ENCODE results near the gene ETFA. TPM values are rescaled to one million over a fixed set of nuclear protein-coding genes. Genes with fewer than 3 reads are reported as not detected.

The ETFA gene
- total and polyA plus RNA-seq, 9 of the 15 experiments (the other 6 are each of a cell fraction or from before 2014, with no cell fraction given), result 130 to 543 (median 232) TPM

DNA sequence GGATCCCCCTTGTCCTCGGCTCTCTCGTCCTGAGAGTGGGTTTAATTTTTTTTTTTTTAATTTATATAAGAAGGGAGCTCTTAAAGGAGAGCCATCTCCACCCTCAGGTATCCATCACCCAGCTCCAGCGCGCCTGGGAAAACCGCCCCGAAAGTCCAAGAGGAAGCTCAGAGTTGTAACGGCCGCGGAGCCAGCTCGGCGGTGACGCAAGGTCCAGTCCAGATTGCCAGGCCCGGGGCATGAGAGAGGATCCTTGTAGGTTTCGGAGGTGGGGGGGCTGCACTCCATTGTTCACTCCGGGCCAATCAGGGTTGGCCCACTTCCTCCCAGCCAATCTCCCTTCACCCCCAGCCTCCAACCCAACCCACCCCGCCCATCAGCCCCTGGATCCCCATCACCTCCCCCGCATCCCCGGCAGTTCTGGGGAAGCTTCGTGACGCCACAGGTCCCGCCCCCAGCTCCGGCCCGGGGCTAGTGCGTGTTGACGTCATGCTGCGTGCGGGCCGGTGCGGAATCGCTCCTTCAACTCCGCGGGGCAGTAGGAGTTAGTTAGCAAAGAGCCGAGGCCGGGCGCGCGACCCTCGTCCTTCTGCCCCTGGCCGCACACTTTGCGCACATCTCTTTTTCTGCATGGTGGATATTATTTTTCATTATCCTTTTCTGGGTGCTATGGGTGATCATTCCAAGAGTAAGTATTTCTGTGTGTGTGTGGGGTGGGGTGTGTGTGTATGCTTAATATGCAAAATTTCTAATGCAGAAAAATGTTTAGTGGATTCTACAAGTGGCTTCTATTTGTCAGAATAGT, 25.2 kb upstream of the ETFA start, which contains the start of gene ISL2 (continued):
- TF ChIP-seq CBX5 (IDR thresholded peaks at IDR 0.05; ENCODE audit: borderline replicate concordance, low read depth), result no peak
- TF ChIP-seq FUS (optimal IDR thresholded peaks at IDR 0.05; ENCODE audit: low read depth, low read length), result no peak
- TF ChIP-seq RHOXF2B (CRISPR knock-in tag; conservative IDR thresholded peaks at IDR 0.05), result no peak
- no peak for TF ChIP-seq SREBF1 (IDR thresholded peaks at IDR 0.05; ENCODE audit: borderline replicate concordance, low read depth, low read length)
- peak; percentile 72 for TF ChIP-seq POLR2AphosphoS5 (IDR thresholded peaks at IDR 0.05; ENCODE audit: control insufficient read depth, insufficient read depth, low read depth, low read length)
- TF ChIP-seq CC2D1A (IDR thresholded peaks at IDR 0.05), result peak; percentile 88; the same call in 1 of the 2 replicates
- TF ChIP-seq RBM22 (IDR thresholded peaks at IDR 0.05; ENCODE audit: low read depth, low read length, poor library complexity, severe bottlenecking), result no peak
- no peak for TF ChIP-seq PCBP2 (IDR thresholded peaks at IDR 0.05; ENCODE audit: low read depth, low read length, poor library complexity, severe bottlenecking)
- no peak for TF ChIP-seq ZNF143 (CRISPR knock-in tag; IDR thresholded peaks at IDR 0.05)
- TF ChIP-seq, protein P1, sequence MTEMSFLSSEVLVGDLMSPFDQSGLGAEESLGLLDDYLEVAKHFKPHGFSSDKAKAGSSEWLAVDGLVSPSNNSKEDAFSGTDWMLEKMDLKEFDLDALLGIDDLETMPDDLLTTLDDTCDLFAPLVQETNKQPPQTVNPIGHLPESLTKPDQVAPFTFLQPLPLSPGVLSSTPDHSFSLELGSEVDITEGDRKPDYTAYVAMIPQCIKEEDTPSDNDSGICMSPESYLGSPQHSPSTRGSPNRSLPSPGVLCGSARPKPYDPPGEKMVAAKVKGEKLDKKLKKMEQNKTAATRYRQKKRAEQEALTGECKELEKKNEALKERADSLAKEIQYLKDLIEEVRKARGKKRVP (CRISPR knock-in tag; IDR thresholded peaks at IDR 0.05), result peak; percentile 91
- TF ChIP-seq, protein P2, sequence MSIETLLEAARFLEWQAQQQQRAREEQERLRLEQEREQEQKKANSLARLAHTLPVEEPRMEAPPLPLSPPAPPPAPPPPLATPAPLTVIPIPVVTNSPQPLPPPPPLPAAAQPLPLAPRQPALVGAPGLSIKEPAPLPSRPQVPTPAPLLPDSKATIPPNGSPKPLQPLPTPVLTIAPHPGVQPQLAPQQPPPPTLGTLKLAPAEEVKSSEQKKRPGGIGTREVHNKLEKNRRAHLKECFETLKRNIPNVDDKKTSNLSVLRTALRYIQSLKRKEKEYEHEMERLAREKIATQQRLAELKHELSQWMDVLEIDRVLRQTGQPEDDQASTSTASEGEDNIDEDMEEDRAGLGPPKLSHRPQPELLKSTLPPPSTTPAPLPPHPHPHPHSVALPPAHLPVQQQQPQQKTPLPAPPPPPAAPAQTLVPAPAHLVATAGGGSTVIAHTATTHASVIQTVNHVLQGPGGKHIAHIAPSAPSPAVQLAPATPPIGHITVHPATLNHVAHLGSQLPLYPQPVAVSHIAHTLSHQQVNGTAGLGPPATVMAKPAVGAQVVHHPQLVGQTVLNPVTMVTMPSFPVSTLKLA (conservative IDR thresholded peaks at IDR 0.05), result peak; percentile 27 to 57; a peak in 3 of 4 replicates
- no peak for TF ChIP-seq NFIX (CRISPR knock-in tag; IDR thresholded peaks at IDR 0.05; ENCODE audit: low read depth)
- TF ChIP-seq, protein P3, sequence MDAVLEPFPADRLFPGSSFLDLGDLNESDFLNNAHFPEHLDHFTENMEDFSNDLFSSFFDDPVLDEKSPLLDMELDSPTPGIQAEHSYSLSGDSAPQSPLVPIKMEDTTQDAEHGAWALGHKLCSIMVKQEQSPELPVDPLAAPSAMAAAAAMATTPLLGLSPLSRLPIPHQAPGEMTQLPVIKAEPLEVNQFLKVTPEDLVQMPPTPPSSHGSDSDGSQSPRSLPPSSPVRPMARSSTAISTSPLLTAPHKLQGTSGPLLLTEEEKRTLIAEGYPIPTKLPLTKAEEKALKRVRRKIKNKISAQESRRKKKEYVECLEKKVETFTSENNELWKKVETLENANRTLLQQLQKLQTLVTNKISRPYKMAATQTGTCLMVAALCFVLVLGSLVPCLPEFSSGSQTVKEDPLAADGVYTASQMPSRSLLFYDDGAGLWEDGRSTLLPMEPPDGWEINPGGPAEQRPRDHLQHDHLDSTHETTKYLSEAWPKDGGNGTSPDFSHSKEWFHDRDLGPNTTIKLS (IDR thresholded peaks at IDR 0.05; ENCODE audit: borderline replicate concordance, low read depth), result no peak
- no peak for TF ChIP-seq EZH2 (IDR thresholded peaks at IDR 0.05; ENCODE audit: borderline replicate concordance, low read depth, low read length)
- no peak for TF ChIP-seq MCM5 (IDR thresholded peaks at IDR 0.05; ENCODE audit: low read depth)
- TF ChIP-seq HDAC3 (IDR thresholded peaks at IDR 0.05; ENCODE audit: borderline replicate concordance, partially characterized antibody), result no peak
- TF ChIP-seq ZSCAN32 (CRISPR knock-in tag; IDR thresholded peaks at IDR 0.05), result no peak
- no peak for TF ChIP-seq BCL6 (CRISPR knock-in tag; IDR thresholded peaks at IDR 0.05)
- TF ChIP-seq JUND (IDR thresholded peaks at IDR 0.05; ENCODE audit: borderline replicate concordance, low read depth, low read length), result peak; percentile 66
- TF ChIP-seq JUND (tag; IDR thresholded peaks at IDR 0.05; ENCODE audit: borderline replicate concordance, low read depth, low read length), result peak; percentile 81; the same call in 1 of the 3 replicates
- no peak for TF ChIP-seq ZNF408 (CRISPR knock-in tag; IDR thresholded peaks at IDR 0.05; ENCODE audit: low read depth)
- TF ChIP-seq RBBP5 (IDR thresholded peaks at IDR 0.05; ENCODE audit: borderline replicate concordance, insufficient read depth, low read length, poor library complexity, severe bottlenecking), result peak; percentile 31
- no peak for TF ChIP-seq NELFE (IDR thresholded peaks at IDR 0.05; ENCODE audit: insufficient read depth, insufficient read length)
- peak; percentile 26; the same call in 1 of the 2 replicates for TF ChIP-seq MAFG (tag; conservative IDR thresholded peaks at IDR 0.05)
- TF ChIP-seq ZNF165 (CRISPR knock-in tag; IDR thresholded peaks at IDR 0.05; ENCODE audit: borderline replicate concordance), result 0 out of 2 replicates have a peak, but pooled peaks have one; percentile 51
